HG03342 (cell line): ENCODE results near the gene TRA2A.
A peak's percentile ranks its signal among the peaks of the same experiment; 100 is the strongest.
"Not testable (repeated sequence)": the region's sequence is repeated elsewhere in the genome, so short reads cannot be mapped to it uniquely, and the experiment has no call there.

Experiments
- ATAC-seq: cut with Tn5 transposase; IDR thresholded peaks from one replicate; pipeline ENCODE4 v1.9.1; 2021; ENCODE audit warnings: mild to moderate bottlenecking, moderate library complexity; ENCODE audit not compliant: unreplicated experiment

The TRA2A gene

GRCh38 chr7:23513746-23514145 is 18.0 kb downstream of the TRA2A start:
- not testable (repeated sequence) for ATAC-seq

GRCh38 chr7:23494009-23494408 is 37.8 kb downstream of the TRA2A start:
- ATAC-seq, result no peak

GRCh38 chr7:23491502-23491901 is 40.3 kb downstream of the TRA2A start:
- ATAC-seq, result no peak

GRCh38 chr7:23490357-23491135 is 41.2 kb downstream of the TRA2A start:
- ATAC-seq, result peak; percentile 77

- not testable (repeated sequence) for ATAC-seq
Observed at GRCh38 chr7:23488714-23489113, 43.1 kb downstream of the TRA2A start.

- ATAC-seq, result no peak
Observed at GRCh38 chr7:23487670-23488069, 44.1 kb downstream of the TRA2A start.

- ATAC-seq, result no peak
Observed at GRCh38 chr7:23486002-23486773, 45.6 kb downstream of the TRA2A start.

GRCh38 chr7:23482686-23483085 is 49.1 kb downstream of the TRA2A start:
- ATAC-seq, result no peak

GRCh38 chr7:23477962-23478866 is 53.6 kb downstream of the TRA2A start:
- no peak for ATAC-seq

- no peak for ATAC-seq
Observed at GRCh38 chr7:23477157-23477499, 54.7 kb downstream of the TRA2A start.

GRCh38 chr7:23476286-23477156 is 55.3 kb downstream of the TRA2A start:
- ATAC-seq, result no peak

GRCh38 chr7:23475576-23475839 is 56.3 kb downstream of the TRA2A start:
- no peak for ATAC-seq

- no peak for ATAC-seq
Observed at GRCh38 chr7:23474829-23475575, 56.8 kb downstream of the TRA2A start.

- ATAC-seq, result peak; percentile 70
Observed at GRCh38 chr7:23474094-23474828, 57.5 kb downstream of the TRA2A start.

- no peak for ATAC-seq
Observed at GRCh38 chr7:23473844-23474093, 58.0 kb downstream of the TRA2A start.

- ATAC-seq, result no peak
Observed at GRCh38 chr7:23472956-23473843, 58.6 kb downstream of the TRA2A start.

- no peak for ATAC-seq
Observed at GRCh38 chr7:23472556-23472955, 59.2 kb downstream of the TRA2A start.

- no peak for ATAC-seq
Observed at GRCh38 chr7:23472046-23472445, 59.7 kb downstream of the TRA2A start.
